Neural cell (in vitro differentiated cells): ENCODE data around the gene EZR. TPM values are rescaled to one million over a fixed set of nuclear protein-coding genes. Genes with fewer than 3 reads are reported as not detected.

Source experiments
- H2AFZ ChIP-seq: fragments of 200-600, 300-800 bp; sonication (generic), shearing (Covaris generic); 2 replicates; pipeline ENCODE4 v1.6.0; 2014; ENCODE audit warnings: low read depth, mild to moderate bottlenecking, antibody characterized with exemption, low read length, moderate library complexity
- H3F3A ChIP-seq: fragments of 200-600 bp; shearing (Covaris generic); 2 replicates; pipeline ENCODE4 v1.6.1; 2016; ENCODE audit warnings: mild to moderate bottlenecking, moderate library complexity, mixed read lengths, antibody characterized with exemption, low read length; ENCODE audit not compliant: insufficient read depth, poor library complexity, severe bottlenecking
- H3K27ac ChIP-seq: fragments of 200-600, 300-800 bp; sonication (generic), shearing (Covaris generic); 2 replicates; pipeline ENCODE4 v1.5.1; 2014; ENCODE audit warnings: mild to moderate bottlenecking, low read length, moderate library complexity
- H3K27me3 ChIP-seq: fragments of 300-800, 200-600 bp; sonication (generic), shearing (Covaris generic); 2 replicates; pipeline ENCODE4 v1.6.0; 2014; ENCODE audit warnings: mild to moderate bottlenecking, low read depth, low read length, moderate library complexity; ENCODE audit not compliant: insufficient read depth
- H3K36me3 ChIP-seq: fragments of 300-800, 200-600 bp; sonication (generic), shearing (Covaris generic); 2 replicates; pipeline ENCODE4 v1.5.1; 2014; ENCODE audit warnings: mild to moderate bottlenecking, antibody characterized with exemption, low read length, moderate library complexity; ENCODE audit not compliant: insufficient read depth
- H3K4me2 ChIP-seq: fragments of 300-800, 200-600 bp; sonication (generic), shearing (Covaris generic); 2 replicates; pipeline ENCODE4 v1.6.0; 2014; ENCODE audit warnings: mild to moderate bottlenecking, low read length
- H3K4me3 ChIP-seq: fragments of 300-800, 200-600 bp; sonication (generic), shearing (Covaris generic); 2 replicates; pipeline ENCODE4 v1.5.1; 2014; ENCODE audit warnings: mild to moderate bottlenecking, low read length, moderate library complexity
- H3K79me2 ChIP-seq: fragments of 200-600 bp; shearing (Covaris generic); replicated peaks from 2 replicates; pipeline ENCODE4 v1.6.0; 2014; ENCODE audit warnings: mild to moderate bottlenecking, low read length, moderate library complexity; ENCODE audit not compliant: insufficient read depth
- H3K9ac ChIP-seq: fragments of 300-800, 200-600 bp; sonication (generic), shearing (Covaris generic); 2 replicates; pipeline ENCODE4 v1.6.1; 2016; ENCODE audit warnings: mild to moderate bottlenecking, low read length, mixed read lengths
- H3K9me2 ChIP-seq: fragments of 200-600 bp; shearing (Covaris generic); 2 replicates; pipeline ENCODE4 v1.6.1; 2016; ENCODE audit warnings: mild to moderate bottlenecking, low read length, mixed read lengths; ENCODE audit not compliant: insufficient read depth
- H3K9me3 ChIP-seq: fragments of 200-600, 300-800 bp; sonication (generic), shearing (Covaris generic); 2 replicates; pipeline ENCODE4 v1.6.1; 2016; ENCODE audit warnings: mild to moderate bottlenecking, mixed run types, low read length, moderate library complexity, mixed read lengths
- H4K20me1 ChIP-seq: fragments of 200-600 bp; shearing (Covaris generic); 2 replicates; pipeline ENCODE4 v1.6.1; 2016; ENCODE audit warnings: mild to moderate bottlenecking, mixed run types; ENCODE audit not compliant: insufficient read depth
- EP300 ChIP-seq: fragments of 450-650 bp; conservative IDR thresholded peaks from 2 replicates; pipeline ENCODE4 v1.6.1; 2014; ENCODE audit warnings: antibody characterized with exemption, mild to moderate bottlenecking, moderate library complexity; ENCODE audit not compliant: poor library complexity, severe bottlenecking
- EZH2 ChIP-seq: fragments of 200-600, 300-800 bp; shearing (Covaris generic), sonication (generic); IDR thresholded peaks from 2 replicates; pipeline ENCODE4 v1.6.1; 2014; ENCODE audit warnings: antibody characterized with exemption, low read length, borderline replicate concordance, mild to moderate bottlenecking; ENCODE audit not compliant: insufficient read depth, poor library complexity, severe bottlenecking
- MXI1 ChIP-seq: fragments of 450-650 bp; conservative IDR thresholded peaks from 2 replicates; pipeline ENCODE4 v1.6.1; 2014; ENCODE audit warnings: antibody characterized with exemption, mild to moderate bottlenecking; ENCODE audit not compliant: poor library complexity, severe bottlenecking
- POLR2AphosphoS5 ChIP-seq: IDR thresholded peaks from 2 replicates; pipeline ENCODE4 v1.6.1; 2012
- RAD21 ChIP-seq: fragments of 450-650 bp; conservative IDR thresholded peaks from 2 replicates; pipeline ENCODE4 v1.6.1; 2014; ENCODE audit warnings: antibody characterized with exemption, mild to moderate bottlenecking, moderate library complexity
- SMC3 ChIP-seq: fragments of 450-650 bp; conservative IDR thresholded peaks from 2 replicates; pipeline ENCODE4 v1.6.1; 2014; ENCODE audit warnings: antibody characterized with exemption, mild to moderate bottlenecking, moderate library complexity; ENCODE audit not compliant: poor library complexity
- TAF1 ChIP-seq: IDR thresholded peaks from 2 replicates; pipeline ENCODE4 v1.6.1; 2012; ENCODE audit warnings: low read depth
- polyA plus RNA-seq: library from polyadenylated mRNA; depleted of rRNA; stranded (reverse); fragments of >200 nt; gene quantifications from 2 replicates; pipeline ENCODE4 v1.2.3, GENCODE V29; 2014
- TF ChIP-seq, protein P1 (sequence below): IDR thresholded peaks from 2 replicates; pipeline ENCODE4 v1.6.1; 2012; ENCODE audit warnings: borderline replicate concordance
- TF ChIP-seq, protein P2 (sequence below): fragments of 450-650 bp; IDR thresholded peaks from 2 replicates; pipeline ENCODE4 v1.5.1; 2014; ENCODE audit warnings: antibody characterized with exemption, mild to moderate bottlenecking, moderate library complexity; ENCODE audit not compliant: poor library complexity, severe bottlenecking

The EZR gene
- polyA plus RNA-seq, 1 donor from 2014 or later: 1.6 TPM

DNA sequence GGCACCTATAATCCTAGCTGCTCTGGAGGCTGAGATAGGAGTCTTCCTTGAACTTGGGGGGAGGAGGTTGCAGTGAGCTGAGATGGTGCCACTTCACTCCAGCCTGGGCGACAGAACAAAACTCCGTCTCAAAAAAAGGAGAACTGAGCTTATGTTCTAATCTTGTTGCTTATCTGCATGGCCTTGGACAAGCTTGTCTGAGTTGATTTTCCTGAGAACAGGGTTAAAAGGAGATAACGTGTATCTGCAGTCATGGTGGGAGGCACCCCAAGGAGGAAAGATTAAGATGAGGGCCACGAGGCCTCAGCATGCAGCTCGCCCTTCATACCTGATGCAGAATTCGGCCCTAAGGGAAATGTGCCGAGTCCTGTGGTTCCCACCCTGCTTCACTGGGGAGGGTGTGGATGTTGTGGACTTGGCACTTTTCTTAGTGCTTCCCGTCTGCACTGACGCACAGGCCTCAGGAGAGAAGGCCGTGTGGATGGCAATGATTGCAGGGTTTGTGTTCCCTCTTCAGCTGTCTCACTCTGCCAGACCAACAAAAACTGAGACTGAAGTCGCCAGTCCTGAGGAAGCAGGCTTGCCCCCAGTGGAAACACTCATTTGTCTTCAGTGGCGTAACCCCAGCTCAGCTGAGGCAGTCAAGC, 56.3 kb downstream of the EZR start:
- no peak overlapping the region for H2AFZ ChIP-seq
- no peaks in the 10 kb centered on the region for H3F3A ChIP-seq

GRCh38 chr6:158761746-158762145, 57.4 kb downstream of the EZR start:
- Histone ChIP-seq H3K27ac (no peak overlapping the region), H3K9ac (no peak overlapping the region), H3F3A (no peaks in the 10 kb centered on the region), H3K27me3 (no peaks in the 10 kb centered on the region), H3K4me2 (no peak overlapping the region), H3K4me3 (no peak overlapping the region), H3K9me3 (no peaks in the 10 kb centered on the region), H4K20me1 (no peaks in the 10 kb centered on the region), H2AFZ (no peak overlapping the region), H3K79me2 (no peaks in the 10 kb centered on the region), H3K9me2 (no peaks in the 10 kb centered on the region), H3K36me3 (no peaks in the 10 kb centered on the region)
- TF ChIP-seq POLR2AphosphoS5 (no peak), RAD21 (no peak), TAF1 (no peak), MXI1 (no peak), SMC3 (no peak), EZH2 (no peak), EP300 (no peak)
- TF ChIP-seq, protein P1, sequence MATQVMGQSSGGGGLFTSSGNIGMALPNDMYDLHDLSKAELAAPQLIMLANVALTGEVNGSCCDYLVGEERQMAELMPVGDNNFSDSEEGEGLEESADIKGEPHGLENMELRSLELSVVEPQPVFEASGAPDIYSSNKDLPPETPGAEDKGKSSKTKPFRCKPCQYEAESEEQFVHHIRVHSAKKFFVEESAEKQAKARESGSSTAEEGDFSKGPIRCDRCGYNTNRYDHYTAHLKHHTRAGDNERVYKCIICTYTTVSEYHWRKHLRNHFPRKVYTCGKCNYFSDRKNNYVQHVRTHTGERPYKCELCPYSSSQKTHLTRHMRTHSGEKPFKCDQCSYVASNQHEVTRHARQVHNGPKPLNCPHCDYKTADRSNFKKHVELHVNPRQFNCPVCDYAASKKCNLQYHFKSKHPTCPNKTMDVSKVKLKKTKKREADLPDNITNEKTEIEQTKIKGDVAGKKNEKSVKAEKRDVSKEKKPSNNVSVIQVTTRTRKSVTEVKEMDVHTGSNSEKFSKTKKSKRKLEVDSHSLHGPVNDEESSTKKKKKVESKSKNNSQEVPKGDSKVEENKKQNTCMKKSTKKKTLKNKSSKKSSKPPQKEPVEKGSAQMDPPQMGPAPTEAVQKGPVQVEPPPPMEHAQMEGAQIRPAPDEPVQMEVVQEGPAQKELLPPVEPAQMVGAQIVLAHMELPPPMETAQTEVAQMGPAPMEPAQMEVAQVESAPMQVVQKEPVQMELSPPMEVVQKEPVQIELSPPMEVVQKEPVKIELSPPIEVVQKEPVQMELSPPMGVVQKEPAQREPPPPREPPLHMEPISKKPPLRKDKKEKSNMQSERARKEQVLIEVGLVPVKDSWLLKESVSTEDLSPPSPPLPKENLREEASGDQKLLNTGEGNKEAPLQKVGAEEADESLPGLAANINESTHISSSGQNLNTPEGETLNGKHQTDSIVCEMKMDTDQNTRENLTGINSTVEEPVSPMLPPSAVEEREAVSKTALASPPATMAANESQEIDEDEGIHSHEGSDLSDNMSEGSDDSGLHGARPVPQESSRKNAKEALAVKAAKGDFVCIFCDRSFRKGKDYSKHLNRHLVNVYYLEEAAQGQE: no peak
- TF ChIP-seq, protein P2, sequence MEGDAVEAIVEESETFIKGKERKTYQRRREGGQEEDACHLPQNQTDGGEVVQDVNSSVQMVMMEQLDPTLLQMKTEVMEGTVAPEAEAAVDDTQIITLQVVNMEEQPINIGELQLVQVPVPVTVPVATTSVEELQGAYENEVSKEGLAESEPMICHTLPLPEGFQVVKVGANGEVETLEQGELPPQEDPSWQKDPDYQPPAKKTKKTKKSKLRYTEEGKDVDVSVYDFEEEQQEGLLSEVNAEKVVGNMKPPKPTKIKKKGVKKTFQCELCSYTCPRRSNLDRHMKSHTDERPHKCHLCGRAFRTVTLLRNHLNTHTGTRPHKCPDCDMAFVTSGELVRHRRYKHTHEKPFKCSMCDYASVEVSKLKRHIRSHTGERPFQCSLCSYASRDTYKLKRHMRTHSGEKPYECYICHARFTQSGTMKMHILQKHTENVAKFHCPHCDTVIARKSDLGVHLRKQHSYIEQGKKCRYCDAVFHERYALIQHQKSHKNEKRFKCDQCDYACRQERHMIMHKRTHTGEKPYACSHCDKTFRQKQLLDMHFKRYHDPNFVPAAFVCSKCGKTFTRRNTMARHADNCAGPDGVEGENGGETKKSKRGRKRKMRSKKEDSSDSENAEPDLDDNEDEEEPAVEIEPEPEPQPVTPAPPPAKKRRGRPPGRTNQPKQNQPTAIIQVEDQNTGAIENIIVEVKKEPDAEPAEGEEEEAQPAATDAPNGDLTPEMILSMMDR: no peak

More for the DNA sequence above, 56.3 kb downstream of the EZR start:
- Histone ChIP-seq H3K4me2 (no peak overlapping the region), H3K27me3 (no peaks in the 10 kb centered on the region), H3K4me3 (no peak overlapping the region), H3K9me3 (no peaks in the 10 kb centered on the region), H3K36me3 (no peaks in the 10 kb centered on the region), H4K20me1 (no peaks in the 10 kb centered on the region), H3K9me2 (no peaks in the 10 kb centered on the region), H3K79me2 (no peaks in the 10 kb centered on the region), H3K27ac (no peak overlapping the region), H3K9ac (no peak overlapping the region)
- TF ChIP-seq RAD21: no peak
- TF ChIP-seq MXI1: no peak
- TF ChIP-seq EP300: no peak
- TF ChIP-seq, protein P2: no peak
- TF ChIP-seq POLR2AphosphoS5: no peak
- no peak for TF ChIP-seq EZH2
- no peak for TF ChIP-seq TAF1
- TF ChIP-seq SMC3: no peak
- TF ChIP-seq, protein P1: no peak
